ENCODE measurements around the gene PODNL1. TPM values are rescaled to one million over a fixed set of nuclear protein-coding genes. Genes with fewer than 3 reads are reported as not detected.

The PODNL1 gene
- polyA plus RNA-seq, 3 donors: 1.2 to 1.4 (median 1.3) TPM

GRCh38 chr19:13966684-13967128, 28.5 kb upstream of the PODNL1 start:
- Mint-ChIP-seq H3K27ac (peak overlapping the region in 1 of 7 donors; percentile 50), H3K36me3 (peaks cover 45 to 81% of the 10 kb centered on the region in 2 donors), H3K4me3 (no peak overlapping the region), H3K4me1 (no peaks in the 10 kb centered on the region), H3K9me3 (no peaks in the 10 kb centered on the region), H3K27me3 (ENCODE audit: low read depth in 3 of 3) (no peaks in the 10 kb centered on the region)
- H3K4me2 ChIP-seq (replicated peaks; ENCODE audit: extremely low read depth, low read length, poor library complexity, severe bottlenecking): no peak overlapping the region
- 97% methylated on average over 10 of the region's 14 CpGs for WGBS (ENCODE audit: insufficient coverage)
- H4K20me1 ChIP-seq (ENCODE audit: insufficient read depth, low read length): no peaks in the 10 kb centered on the region
- H3K9ac ChIP-seq (ENCODE audit: insufficient read depth, low read length, poor library complexity, severe bottlenecking): no peak overlapping the region
- no peak overlapping the region for H2AFZ ChIP-seq (ENCODE audit: insufficient read depth, low read depth, low read length, poor library complexity, severe bottlenecking)
- TF ChIP-seq CTCF (IDR thresholded peaks at IDR 0.05): no peak
- DNase-seq: no peak
- H3K79me2 ChIP-seq (ENCODE audit: insufficient read depth, low read length): no peaks in the 10 kb centered on the region
- intact Hi-C loops (cut with micrococcal nuclease): loop anchor here in 1 of 2 donors (5.0 kb wide), 1 partner anchor 36 kb away; no protein-coding TSS in a partner anchor
- H3K27me3 ChIP-seq (ENCODE audit: control insufficient read depth in 2 of 2, insufficient read depth in 2 of 2, low read length in 2 of 2): no peaks in the 10 kb centered on the region
- H3K36me3 ChIP-seq (replicated peaks in 1 of 2; ENCODE audit: control insufficient read depth in 1 of 2, insufficient read depth in 2 of 2, low read length in 2 of 2): peaks cover 66 to 89% of the 10 kb centered on the region in 2 donors
- no peak overlapping the region for H3K4me3 ChIP-seq (replicated peaks in 1 of 3; ENCODE audit: low read depth in 2 of 3, low read length in 3 of 3)
- no peak overlapping the region for H3K27ac ChIP-seq (ENCODE audit: low read depth in 1 of 2, low read length in 2 of 2)
- H3K4me1 ChIP-seq (ENCODE audit: control insufficient read depth in 1 of 2, insufficient read depth in 2 of 2, low read length in 2 of 2): no peaks in the 10 kb centered on the region
- H3K9me3 ChIP-seq (replicated peaks in 1 of 2; ENCODE audit: control insufficient read depth in 1 of 2, insufficient read depth in 1 of 2, low read length in 2 of 2): no peaks in the 10 kb centered on the region

- H3K27me3 Mint-ChIP-seq (ENCODE audit: low read depth in 3 of 3): no peaks in the 10 kb centered on the region
- H3K36me3 ChIP-seq (replicated peaks in 1 of 2; ENCODE audit: control insufficient read depth in 1 of 2, insufficient read depth in 2 of 2, low read length in 2 of 2): peaks cover 71 to 89% of the 10 kb centered on the region in 2 donors
Observed at GRCh38 chr19:13965926-13966683, 27.9 kb upstream of the PODNL1 start.

More at GRCh38 chr19:13965926-13966683, 27.9 kb upstream of the PODNL1 start:
- Histone ChIP-seq H2AFZ (ENCODE audit: insufficient read depth, low read depth, low read length, poor library complexity, severe bottlenecking) (no peak overlapping the region), H3K9me3 (replicated peaks in 1 of 2; ENCODE audit: control insufficient read depth in 1 of 2, insufficient read depth in 1 of 2, low read length in 2 of 2) (no peaks in the 10 kb centered on the region), H4K20me1 (ENCODE audit: insufficient read depth, low read length) (no peaks in the 10 kb centered on the region), H3K9ac (ENCODE audit: insufficient read depth, low read length, poor library complexity, severe bottlenecking) (no peak overlapping the region), H3K27me3 (ENCODE audit: control insufficient read depth in 2 of 2, insufficient read depth in 2 of 2, low read length in 2 of 2) (no peaks in the 10 kb centered on the region), H3K27ac (ENCODE audit: low read depth in 1 of 2, low read length in 2 of 2) (no peak overlapping the region), H3K4me1 (ENCODE audit: control insufficient read depth in 1 of 2, insufficient read depth in 2 of 2, low read length in 2 of 2) (no peaks in the 10 kb centered on the region), H3K4me3 (replicated peaks in 1 of 3; ENCODE audit: low read depth in 2 of 3, low read length in 3 of 3) (no peak overlapping the region), H3K79me2 (ENCODE audit: insufficient read depth, low read length) (no peaks in the 10 kb centered on the region), H3K4me2 (replicated peaks; ENCODE audit: extremely low read depth, low read length, poor library complexity, severe bottlenecking) (no peak overlapping the region)
- 92% methylated on average over 16 of the region's 20 CpGs for WGBS (ENCODE audit: insufficient coverage)
- no peak for TF ChIP-seq CTCF (IDR thresholded peaks at IDR 0.05)
- no peak overlapping the region for H3K4me3 Mint-ChIP-seq
- H3K4me1 Mint-ChIP-seq: no peaks in the 10 kb centered on the region
- H3K9me3 Mint-ChIP-seq: no peaks in the 10 kb centered on the region
- H3K27ac Mint-ChIP-seq: peak overlapping the region in 2 of 7 donors; percentile 4 to 24
- DNase-seq: no peak
- peaks cover 49 to 80% of the 10 kb centered on the region in 2 donors for H3K36me3 Mint-ChIP-seq
- intact Hi-C loops (cut with micrococcal nuclease): loop anchor here in 1 of 2 donors (5.0 kb wide), 1 partner anchor 36 kb away; no protein-coding TSS in a partner anchor
